ENCODE results near the gene ANKRD33.

The ANKRD33 gene

GRCh38 chr12:51887476-51888315 is at the start of gene ANKRD33:
Gene ANKRD33 (plus strand): TSS chr12:51888103. CDS start chr12:51888187, 84 bp downstream.
- in situ Hi-C loops (cut with MboI; ENCODE audit: low sequenced_read_pairs), result no loop called here

GRCh38 chr12:51838762-51839161 is 49.1 kb upstream of the ANKRD33 start:
- in situ Hi-C loops (cut with MboI; ENCODE audit: low sequenced_read_pairs), result loop anchor here (25.0 kb wide), 1 partner anchor 401 kb away; no protein-coding TSS in a partner anchor

GRCh38 chr12:51839310-51839947 is 48.5 kb upstream of the ANKRD33 start:
- in situ Hi-C loops (cut with MboI; ENCODE audit: low sequenced_read_pairs), result loop anchor here (25.0 kb wide), 1 partner anchor 402 kb away; no protein-coding TSS in a partner anchor

GRCh38 chr12:51840966-51841365 is 46.9 kb upstream of the ANKRD33 start:
- in situ Hi-C loops (cut with MboI; ENCODE audit: low sequenced_read_pairs), result loop anchor here (25.0 kb wide), 1 partner anchor 404 kb away; no protein-coding TSS in a partner anchor

GRCh38 chr12:51841727-51842126 is 46.2 kb upstream of the ANKRD33 start:
- in situ Hi-C loops (cut with MboI; ENCODE audit: low sequenced_read_pairs), result loop anchor here (25.0 kb wide), 1 partner anchor 404 kb away; no protein-coding TSS in a partner anchor

GRCh38 chr12:51844854-51845253 is 43.0 kb upstream of the ANKRD33 start:
- in situ Hi-C loops (cut with MboI; ENCODE audit: low sequenced_read_pairs), result loop anchor here (25.0 kb wide), 1 partner anchor 408 kb away; no protein-coding TSS in a partner anchor

- in situ Hi-C loops (cut with MboI; ENCODE audit: low sequenced_read_pairs), result loop anchor here (25.0 kb wide), 1 partner anchor 408 kb away; no protein-coding TSS in a partner anchor
These were observed 42.4 kb upstream of the ANKRD33 start for GRCh38 chr12:51845482-51845881.

GRCh38 chr12:51846271-51846691 is 41.6 kb upstream of the ANKRD33 start:
- in situ Hi-C loops (cut with MboI; ENCODE audit: low sequenced_read_pairs), result loop anchor here (25.0 kb wide), 1 partner anchor 409 kb away; no protein-coding TSS in a partner anchor

- in situ Hi-C loops (cut with MboI; ENCODE audit: low sequenced_read_pairs), result loop anchor here (25.0 kb wide), 1 partner anchor 410 kb away; no protein-coding TSS in a partner anchor
These were observed 40.8 kb upstream of the ANKRD33 start for GRCh38 chr12:51846911-51847642.

- in situ Hi-C loops (cut with MboI; ENCODE audit: low sequenced_read_pairs), result loop anchor here (25.0 kb wide), 1 partner anchor 410 kb away; no protein-coding TSS in a partner anchor
These were observed 40.1 kb upstream of the ANKRD33 start for GRCh38 chr12:51847643-51848325.

- in situ Hi-C loops (cut with MboI; ENCODE audit: low sequenced_read_pairs), result loop anchor here (25.0 kb wide), 1 partner anchor 411 kb away; no protein-coding TSS in a partner anchor
These were observed 39.6 kb upstream of the ANKRD33 start, which contains the start of gene FIGNL2 for GRCh38 chr12:51848326-51848727. Gene FIGNL2 (minus strand): TSS chr12:51848718. CDS start chr12:51822413, 26,305 bp downstream.

GRCh38 chr12:51848841-51849735 is 38.8 kb upstream of the ANKRD33 start:
- in situ Hi-C loops (cut with MboI; ENCODE audit: low sequenced_read_pairs), result loop anchor here (25.0 kb wide), 1 partner anchor 412 kb away; no protein-coding TSS in a partner anchor

- in situ Hi-C loops (cut with MboI; ENCODE audit: low sequenced_read_pairs), result no loop called here
These were observed 37.6 kb upstream of the ANKRD33 start for GRCh38 chr12:51850081-51850964.

- in situ Hi-C loops (cut with MboI; ENCODE audit: low sequenced_read_pairs), result no loop called here
These were observed 37.0 kb upstream of the ANKRD33 start for GRCh38 chr12:51850965-51851299.

GRCh38 chr12:51851413-51852124 is 36.3 kb upstream of the ANKRD33 start:
- in situ Hi-C loops (cut with MboI; ENCODE audit: low sequenced_read_pairs), result no loop called here

GRCh38 chr12:51852404-51853137 is 35.3 kb upstream of the ANKRD33 start:
- in situ Hi-C loops (cut with MboI; ENCODE audit: low sequenced_read_pairs), result no loop called here
